Caco-2 (cell line): ENCODE measurements around the gene TOPORS. TPM values are rescaled to one million over a fixed set of nuclear protein-coding genes. Genes with fewer than 3 reads are reported as not detected.

Experiments used
- BruUV-seq: library from RNA; stranded (reverse); fragments of 400-500 nt; replicated peaks from 2 replicates; lab custom pipeline; 2021; lab: Mats Ljungman, UMichigan
- CTCF ChIA-PET: fragments of 300-600 bp; sonication (Branson Sonifier 250); formaldehyde crosslinking; loops from one replicate; lab custom pipeline; 2022; ENCODE audit warnings: antibody characterized with exemption; lab: Charles Lee
- POLR2A ChIA-PET: fragments of 300-600 bp; sonication (Branson Sonifier 250); formaldehyde crosslinking; loops from one replicate; lab custom pipeline; 2022; ENCODE audit warnings: antibody characterized with exemption; lab: Charles Lee
- DNase-seq, 2 experiments: peaks; one replicate each; pipeline versions ENCODE4 v3.0.0 to v3.0.0-alpha.2; 2020 to 2022
- H3K27me3 ChIP-seq: replicated peaks from 2 replicates; pipeline ENCODE4 v1.6.0; 2011; ENCODE audit warnings: low read length; ENCODE audit not compliant: control insufficient read depth, insufficient read depth
- H3K36me3 ChIP-seq: 2 replicates; pipeline ENCODE4 v1.5.1; 2011; ENCODE audit warnings: low read length; ENCODE audit not compliant: control insufficient read depth, insufficient read depth
- H3K4me1 ChIP-seq: fragments of 250-450 bp; sonication (Bioruptor Pico); 2 replicates; pipeline ENCODE4 v1.5.1; 2020; ENCODE audit warnings: mild to moderate bottlenecking
- H3K4me3 ChIP-seq: 2 replicates; pipeline ENCODE4 v1.5.1; 2011; ENCODE audit warnings: low read depth, mild to moderate bottlenecking, control low read depth, low read length
- H3K9me3 ChIP-seq: fragments of 250-450 bp; sonication (Bioruptor Pico); 2 replicates; pipeline ENCODE4 v1.5.1; 2020; ENCODE audit warnings: mild to moderate bottlenecking, moderate library complexity
- H3K27ac Mint-ChIP-seq: one replicate; pipeline ENCODE4 v1.8.0; 2022; ENCODE audit warnings: mixed read lengths; ENCODE audit not compliant: unreplicated experiment
- H3K27me3 Mint-ChIP-seq: one replicate; pipeline ENCODE4 v1.8.0; 2022; ENCODE audit warnings: mixed read lengths; ENCODE audit not compliant: insufficient read depth, unreplicated experiment
- H3K36me3 Mint-ChIP-seq: one replicate; pipeline ENCODE4 v1.8.0; 2022; ENCODE audit warnings: mild to moderate bottlenecking, mixed read lengths; ENCODE audit not compliant: insufficient read depth, unreplicated experiment
- H3K4me1 Mint-ChIP-seq: one replicate; pipeline ENCODE4 v1.8.0; 2022; ENCODE audit warnings: low read depth, mixed read lengths; ENCODE audit not compliant: unreplicated experiment
- H3K4me3 Mint-ChIP-seq: one replicate; pipeline ENCODE4 v1.8.0; 2022; ENCODE audit warnings: mild to moderate bottlenecking, moderate library complexity, mixed read lengths; ENCODE audit not compliant: unreplicated experiment
- H3K9me3 Mint-ChIP-seq: one replicate; pipeline ENCODE4 v1.8.0; 2022; ENCODE audit warnings: mixed read lengths; ENCODE audit not compliant: unreplicated experiment
- intact Hi-C: fragments of 100-400 bp; cut with micrococcal nuclease; formaldehyde crosslinking; loops from one replicate; pipeline ENCODE4 v1.10.0; 2022; ENCODE audit not compliant: unreplicated experiment
- total RNA-seq: library from RNA; stranded (reverse); gene quantifications from 2 replicates; pipeline ENCODE4 v1.2.3, GENCODE V29; 2022
- TF ChIP-seq, protein P1 (sequence below), 2 experiments: fragments of 200-600 bp in 1 of 2; IDR thresholded peaks; 1 replicate in 1 of 2; 2 replicates in 1 of 2; pipeline versions ENCODE4 v1.5.1 to v1.8.0; 2011 to 2022; ENCODE audit warnings: antibody characterized with exemption in 1 of 2, control low read depth in 1 of 2, inconsistent platforms in 1 of 2, low read depth in 1 of 2, low read length in 1 of 2, mild to moderate bottlenecking in 1 of 2, moderate library complexity in 1 of 2; ENCODE audit not compliant: insufficient read depth in 1 of 2, severe bottlenecking in 1 of 2, unreplicated experiment in 1 of 2

TOPORS gene
- total RNA-seq, 1 experiment from 2014 or later = 14.6 TPM

DNA sequence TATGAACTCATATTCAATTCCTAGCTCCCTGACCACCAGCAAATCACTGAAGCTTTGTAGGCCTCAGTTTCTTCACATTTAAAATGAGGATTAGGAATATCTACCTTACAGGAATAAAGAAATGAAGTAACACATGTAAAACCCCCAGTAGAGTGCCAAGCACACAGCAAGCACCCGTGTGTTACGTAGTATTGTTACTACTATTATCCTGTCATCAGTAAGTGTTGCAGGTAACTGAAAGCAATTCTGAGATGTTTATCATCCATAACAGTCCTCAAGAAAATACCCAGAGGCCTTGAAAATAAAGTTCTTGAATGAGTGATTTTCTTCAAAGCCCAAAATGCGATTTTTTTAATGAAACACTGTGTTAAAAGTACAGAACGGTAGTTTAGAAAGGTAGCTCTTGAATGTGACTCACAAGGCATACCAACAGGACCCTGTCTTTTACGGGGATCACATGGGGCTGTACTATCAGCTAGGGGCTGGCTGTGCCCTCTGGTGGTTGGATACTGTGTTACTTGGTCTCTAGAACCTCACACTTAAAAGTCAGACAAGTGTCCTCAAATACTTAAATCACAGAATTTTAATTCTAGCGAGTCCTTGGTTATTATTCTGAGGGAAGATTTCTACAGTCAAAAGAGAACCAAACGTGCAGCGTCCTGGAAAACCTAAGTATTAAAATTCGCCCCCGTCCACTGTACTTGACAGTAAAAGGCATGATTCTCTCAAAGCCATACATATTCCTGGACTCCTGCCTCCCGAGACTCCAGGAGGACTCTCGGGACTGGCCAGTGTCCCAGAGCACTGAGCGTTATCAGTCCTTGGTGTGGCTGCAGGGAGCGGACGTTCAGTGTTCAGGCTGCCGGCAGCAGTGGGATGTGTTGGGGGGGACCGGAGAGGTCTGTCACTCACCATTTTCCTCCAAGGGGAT lies 19.8 kb upstream of the TOPORS start:
- DNase-seq = peak; percentile 74 to 78
- BruUV-seq = TSS peak; percentile 62
- TF ChIP-seq, protein P1, sequence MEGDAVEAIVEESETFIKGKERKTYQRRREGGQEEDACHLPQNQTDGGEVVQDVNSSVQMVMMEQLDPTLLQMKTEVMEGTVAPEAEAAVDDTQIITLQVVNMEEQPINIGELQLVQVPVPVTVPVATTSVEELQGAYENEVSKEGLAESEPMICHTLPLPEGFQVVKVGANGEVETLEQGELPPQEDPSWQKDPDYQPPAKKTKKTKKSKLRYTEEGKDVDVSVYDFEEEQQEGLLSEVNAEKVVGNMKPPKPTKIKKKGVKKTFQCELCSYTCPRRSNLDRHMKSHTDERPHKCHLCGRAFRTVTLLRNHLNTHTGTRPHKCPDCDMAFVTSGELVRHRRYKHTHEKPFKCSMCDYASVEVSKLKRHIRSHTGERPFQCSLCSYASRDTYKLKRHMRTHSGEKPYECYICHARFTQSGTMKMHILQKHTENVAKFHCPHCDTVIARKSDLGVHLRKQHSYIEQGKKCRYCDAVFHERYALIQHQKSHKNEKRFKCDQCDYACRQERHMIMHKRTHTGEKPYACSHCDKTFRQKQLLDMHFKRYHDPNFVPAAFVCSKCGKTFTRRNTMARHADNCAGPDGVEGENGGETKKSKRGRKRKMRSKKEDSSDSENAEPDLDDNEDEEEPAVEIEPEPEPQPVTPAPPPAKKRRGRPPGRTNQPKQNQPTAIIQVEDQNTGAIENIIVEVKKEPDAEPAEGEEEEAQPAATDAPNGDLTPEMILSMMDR (IDR thresholded peaks at IDR 0.05; ENCODE audit: insufficient read depth in 1 of 2, low read depth in 1 of 2, low read length in 1 of 2, severe bottlenecking in 1 of 2, unreplicated experiment in 1 of 2) = peak; percentile 73 to 76
- Histone ChIP-seq H3K4me3 (peak overlapping the region; percentile 86), H3K27me3 (no peaks in the 10 kb centered on the region), H3K4me1 (peaks cover 5% of the 10 kb centered on the region; the same call in 1 of the 2 replicates), H3K9me3 (no peaks in the 10 kb centered on the region), H3K36me3 (no peaks in the 10 kb centered on the region)
- H3K4me1 Mint-ChIP-seq = no peaks in the 10 kb centered on the region
- peak overlapping the region; percentile 98 for H3K4me3 Mint-ChIP-seq
- H3K36me3 Mint-ChIP-seq = peaks cover 29% of the 10 kb centered on the region
- POLR2A ChIA-PET = interaction anchor here (1.6 kb wide), 1 partner anchor 22 kb away, joined by 6 read pairs; no protein-coding TSS in a partner anchor
- H3K9me3 Mint-ChIP-seq = no peaks in the 10 kb centered on the region
- H3K27me3 Mint-ChIP-seq = peaks cover 2% of the 10 kb centered on the region
- CTCF ChIA-PET = interaction anchor here (0.5 to 4.0 kb wide), 13 partner anchors 9 to 196 kb away, joined by 3 to 63 read pairs (median 4); partner anchors contain the start of genes ACO1, RIGI, SMIM27 and TOPORS
- intact Hi-C loops = loop anchor here (1.0 to 2.0 kb wide), 6 partner anchors 20 to 194 kb away; partner anchors contain the start of genes ACO1, RIGI, SMIM27 and TOPORS
- H3K27ac Mint-ChIP-seq = peak overlapping the region; percentile 100

DNA sequence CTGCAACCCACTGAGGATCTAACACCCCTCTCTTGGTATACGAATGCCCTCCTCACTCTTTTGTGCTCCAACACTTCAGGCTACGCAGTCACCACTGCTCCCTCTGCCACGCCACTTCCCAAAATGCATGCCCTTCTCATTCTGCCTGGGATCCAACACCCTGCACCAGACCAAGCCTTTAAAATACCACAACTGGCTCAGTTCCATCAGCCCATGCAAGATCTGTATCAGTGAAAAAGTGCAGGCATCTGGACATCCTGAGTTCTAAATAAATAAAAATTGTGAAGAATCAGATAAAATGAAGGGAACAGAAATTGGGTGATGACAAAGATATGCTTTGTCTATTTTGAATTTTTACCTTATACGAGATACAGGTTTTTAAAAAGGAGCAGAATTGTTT lies 17.9 kb upstream of the TOPORS start:
- Histone ChIP-seq H3K4me1 (peaks cover 5% of the 10 kb centered on the region; the same call in 1 of the 2 replicates), H3K4me3 (no peak overlapping the region), H3K36me3 (no peaks in the 10 kb centered on the region), H3K27me3 (no peaks in the 10 kb centered on the region), H3K9me3 (no peaks in the 10 kb centered on the region)
- TF ChIP-seq, protein P1 (IDR thresholded peaks at IDR 0.05; ENCODE audit: insufficient read depth in 1 of 2, low read depth in 1 of 2, low read length in 1 of 2, severe bottlenecking in 1 of 2, unreplicated experiment in 1 of 2) = no peak
- CTCF ChIA-PET = no interaction called here
- Mint-ChIP-seq H3K4me3 (no peak overlapping the region), H3K4me1 (no peaks in the 10 kb centered on the region), H3K27ac (no peak overlapping the region), H3K9me3 (no peaks in the 10 kb centered on the region), H3K27me3 (no peaks in the 10 kb centered on the region), H3K36me3 (peaks cover 37% of the 10 kb centered on the region)
- no TSS peak for BruUV-seq
- POLR2A ChIA-PET = no interaction called here
- intact Hi-C loops = no loop called here
- no peak for DNase-seq

DNA sequence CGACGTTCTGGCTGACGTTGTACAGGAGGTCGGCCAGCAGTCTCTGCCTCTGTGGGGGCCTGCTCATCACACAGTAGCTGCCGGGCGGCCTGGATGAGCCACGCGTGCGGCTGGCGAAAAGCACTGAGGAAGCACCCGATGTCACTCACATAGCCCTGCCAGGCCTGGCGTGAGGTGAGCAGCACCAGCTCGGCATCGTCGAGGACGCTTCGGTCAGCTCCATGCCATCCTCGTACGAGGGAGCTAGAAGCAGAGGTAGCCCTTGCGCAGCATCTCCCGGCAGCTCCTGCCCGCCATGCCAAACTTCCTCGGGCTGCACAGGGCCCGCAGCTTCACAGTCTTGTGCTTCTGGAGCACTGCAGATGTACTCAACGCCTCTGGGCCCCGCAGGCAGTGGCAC lies 14.4 kb upstream of the TOPORS start:
- ChIA-PET CTCF (no interaction called here), POLR2A (no interaction called here)
- peaks cover 40% of the 10 kb centered on the region for H3K36me3 Mint-ChIP-seq
- no peaks in the 10 kb centered on the region for H3K4me1 Mint-ChIP-seq
- no peaks in the 10 kb centered on the region for H3K27me3 Mint-ChIP-seq
- H3K36me3 ChIP-seq = no peaks in the 10 kb centered on the region
- TF ChIP-seq, protein P1 (IDR thresholded peaks at IDR 0.05; ENCODE audit: insufficient read depth in 1 of 2, low read depth in 1 of 2, low read length in 1 of 2, severe bottlenecking in 1 of 2, unreplicated experiment in 1 of 2) = no peak
- H3K9me3 Mint-ChIP-seq = no peaks in the 10 kb centered on the region
- no peaks in the 10 kb centered on the region for H3K27me3 ChIP-seq
- BruUV-seq = no TSS peak
- intact Hi-C loops = no loop called here
- no peak overlapping the region for H3K27ac Mint-ChIP-seq
- no peak overlapping the region for H3K4me3 ChIP-seq
- no peaks in the 10 kb centered on the region for H3K9me3 ChIP-seq
- no peaks in the 10 kb centered on the region for H3K4me1 ChIP-seq
- H3K4me3 Mint-ChIP-seq = no peak overlapping the region
- DNase-seq = no peak
